SK-N-SH treated with all-trans-retinoic acid at 6 μM for 48 hours (cell line): ENCODE data around the gene ZSCAN30.

ENCODE experiments used
- CSDC2 ChIP-seq: fragments of 250-450 bp; sonication (Bioruptor Pico); IDR thresholded peaks from 2 replicates; pipeline ENCODE4 v1.5.0; 2020; ENCODE audit warnings: mild to moderate bottlenecking, moderate library complexity
- ESRRG ChIP-seq: fragments of 250-450 bp; sonication (Bioruptor Pico); IDR thresholded peaks from 2 replicates; pipeline ENCODE4 v1.6.1; 2021; ENCODE audit warnings: mild to moderate bottlenecking
- ISL1 ChIP-seq: fragments of 250-450 bp; sonication (Bioruptor Pico); IDR thresholded peaks from 2 replicates; pipeline ENCODE4 v2.1.2; 2022; ENCODE audit warnings: mild to moderate bottlenecking, moderate library complexity
- PPARA ChIP-seq: fragments of 250-450 bp; sonication (Bioruptor Pico); IDR thresholded peaks from 2 replicates; pipeline ENCODE4 v1.5.0; 2020; ENCODE audit warnings: mild to moderate bottlenecking, borderline replicate concordance
- RARB ChIP-seq: fragments of 250-450 bp; sonication (Bioruptor Pico); IDR thresholded peaks from 2 replicates; pipeline ENCODE4 v1.8.0; 2021; ENCODE audit warnings: mild to moderate bottlenecking, moderate library complexity
- SNAI2 ChIP-seq: fragments of 250-450 bp; sonication (Bioruptor Pico); IDR thresholded peaks from 2 replicates; pipeline ENCODE4 v1.5.0; 2020; ENCODE audit warnings: mild to moderate bottlenecking, moderate library complexity
- TOX ChIP-seq: fragments of 250-450 bp; sonication (Bioruptor Pico); IDR thresholded peaks from 2 replicates; pipeline ENCODE4 v1.8.0; 2021; ENCODE audit warnings: mild to moderate bottlenecking, moderate library complexity, borderline replicate concordance
- ZFP30 ChIP-seq: fragments of 450-650 bp; formaldehyde crosslinking; IDR thresholded peaks from 2 replicates; pipeline ENCODE4 v1.5.0; 2022; ENCODE audit warnings: mild to moderate bottlenecking, moderate library complexity
- ZNF70 ChIP-seq: fragments of 450-650 bp; formaldehyde crosslinking; IDR thresholded peaks from 2 replicates; pipeline ENCODE4 v1.5.0; 2020; ENCODE audit warnings: mild to moderate bottlenecking, moderate library complexity
- TF ChIP-seq, protein P1 (sequence below): fragments of 250-450 bp; sonication (Bioruptor Pico); IDR thresholded peaks from 2 replicates; pipeline ENCODE4 v1.5.0; 2020; ENCODE audit warnings: mild to moderate bottlenecking, moderate library complexity
- TF ChIP-seq, protein P2 (sequence below): fragments of 250-450 bp; sonication (Bioruptor Pico); IDR thresholded peaks from 2 replicates; pipeline ENCODE4 v1.8.0; 2020; ENCODE audit warnings: mild to moderate bottlenecking, moderate library complexity, borderline replicate concordance
- TF ChIP-seq, protein P3 (sequence below): fragments of 250-450 bp; sonication (Bioruptor Pico); IDR thresholded peaks from 2 replicates; pipeline ENCODE4 v1.8.0; 2021; ENCODE audit warnings: low read depth, mild to moderate bottlenecking, moderate library complexity, borderline replicate concordance
- TF ChIP-seq, protein P4 (sequence below): fragments of 250-450 bp; sonication (Bioruptor Pico); IDR thresholded peaks from 2 replicates; pipeline ENCODE4 v1.5.1; 2020; ENCODE audit warnings: low read depth, mild to moderate bottlenecking, moderate library complexity

DNA sequence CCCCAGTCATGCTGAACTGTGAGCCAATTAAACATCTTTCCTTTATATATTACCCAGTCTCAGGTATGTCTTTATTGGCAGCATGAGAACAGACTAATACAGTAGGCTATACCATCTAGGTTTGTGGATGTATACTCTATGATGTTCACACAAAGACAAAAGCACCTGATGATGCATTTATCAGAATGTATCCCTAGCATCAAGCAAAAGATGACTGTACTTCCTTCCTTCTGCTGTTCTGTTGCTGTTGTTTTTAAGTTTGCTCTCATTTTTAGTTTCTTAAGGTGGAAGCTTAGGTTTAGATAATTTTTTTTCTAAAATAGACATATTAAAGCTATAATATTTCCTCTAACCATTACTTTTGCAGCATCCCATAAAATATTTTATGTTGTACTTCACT, 12.4 kb downstream of the ZSCAN30 start:
- TF ChIP-seq RARB (CRISPR knock-in tag) = no peak
- TF ChIP-seq, protein P1, sequence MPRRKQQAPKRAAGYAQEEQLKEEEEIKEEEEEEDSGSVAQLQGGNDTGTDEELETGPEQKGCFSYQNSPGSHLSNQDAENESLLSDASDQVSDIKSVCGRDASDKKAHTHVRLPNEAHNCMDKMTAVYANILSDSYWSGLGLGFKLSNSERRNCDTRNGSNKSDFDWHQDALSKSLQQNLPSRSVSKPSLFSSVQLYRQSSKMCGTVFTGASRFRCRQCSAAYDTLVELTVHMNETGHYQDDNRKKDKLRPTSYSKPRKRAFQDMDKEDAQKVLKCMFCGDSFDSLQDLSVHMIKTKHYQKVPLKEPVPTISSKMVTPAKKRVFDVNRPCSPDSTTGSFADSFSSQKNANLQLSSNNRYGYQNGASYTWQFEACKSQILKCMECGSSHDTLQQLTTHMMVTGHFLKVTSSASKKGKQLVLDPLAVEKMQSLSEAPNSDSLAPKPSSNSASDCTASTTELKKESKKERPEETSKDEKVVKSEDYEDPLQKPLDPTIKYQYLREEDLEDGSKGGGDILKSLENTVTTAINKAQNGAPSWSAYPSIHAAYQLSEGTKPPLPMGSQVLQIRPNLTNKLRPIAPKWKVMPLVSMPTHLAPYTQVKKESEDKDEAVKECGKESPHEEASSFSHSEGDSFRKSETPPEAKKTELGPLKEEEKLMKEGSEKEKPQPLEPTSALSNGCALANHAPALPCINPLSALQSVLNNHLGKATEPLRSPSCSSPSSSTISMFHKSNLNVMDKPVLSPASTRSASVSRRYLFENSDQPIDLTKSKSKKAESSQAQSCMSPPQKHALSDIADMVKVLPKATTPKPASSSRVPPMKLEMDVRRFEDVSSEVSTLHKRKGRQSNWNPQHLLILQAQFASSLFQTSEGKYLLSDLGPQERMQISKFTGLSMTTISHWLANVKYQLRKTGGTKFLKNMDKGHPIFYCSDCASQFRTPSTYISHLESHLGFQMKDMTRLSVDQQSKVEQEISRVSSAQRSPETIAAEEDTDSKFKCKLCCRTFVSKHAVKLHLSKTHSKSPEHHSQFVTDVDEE = no peak
- no peak for TF ChIP-seq ZFP30 (CRISPR knock-in tag)
- TF ChIP-seq, protein P2, sequence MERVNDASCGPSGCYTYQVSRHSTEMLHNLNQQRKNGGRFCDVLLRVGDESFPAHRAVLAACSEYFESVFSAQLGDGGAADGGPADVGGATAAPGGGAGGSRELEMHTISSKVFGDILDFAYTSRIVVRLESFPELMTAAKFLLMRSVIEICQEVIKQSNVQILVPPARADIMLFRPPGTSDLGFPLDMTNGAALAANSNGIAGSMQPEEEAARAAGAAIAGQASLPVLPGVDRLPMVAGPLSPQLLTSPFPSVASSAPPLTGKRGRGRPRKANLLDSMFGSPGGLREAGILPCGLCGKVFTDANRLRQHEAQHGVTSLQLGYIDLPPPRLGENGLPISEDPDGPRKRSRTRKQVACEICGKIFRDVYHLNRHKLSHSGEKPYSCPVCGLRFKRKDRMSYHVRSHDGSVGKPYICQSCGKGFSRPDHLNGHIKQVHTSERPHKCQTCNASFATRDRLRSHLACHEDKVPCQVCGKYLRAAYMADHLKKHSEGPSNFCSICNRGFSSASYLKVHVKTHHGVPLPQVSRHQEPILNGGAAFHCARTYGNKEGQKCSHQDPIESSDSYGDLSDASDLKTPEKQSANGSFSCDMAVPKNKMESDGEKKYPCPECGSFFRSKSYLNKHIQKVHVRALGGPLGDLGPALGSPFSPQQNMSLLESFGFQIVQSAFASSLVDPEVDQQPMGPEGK (CRISPR knock-in tag) = no peak
- TF ChIP-seq ISL1 = no peak
- no peak for TF ChIP-seq SNAI2 (CRISPR knock-in tag)
- TF ChIP-seq PPARA (CRISPR knock-in tag) = no peak
- TF ChIP-seq, protein P3, sequence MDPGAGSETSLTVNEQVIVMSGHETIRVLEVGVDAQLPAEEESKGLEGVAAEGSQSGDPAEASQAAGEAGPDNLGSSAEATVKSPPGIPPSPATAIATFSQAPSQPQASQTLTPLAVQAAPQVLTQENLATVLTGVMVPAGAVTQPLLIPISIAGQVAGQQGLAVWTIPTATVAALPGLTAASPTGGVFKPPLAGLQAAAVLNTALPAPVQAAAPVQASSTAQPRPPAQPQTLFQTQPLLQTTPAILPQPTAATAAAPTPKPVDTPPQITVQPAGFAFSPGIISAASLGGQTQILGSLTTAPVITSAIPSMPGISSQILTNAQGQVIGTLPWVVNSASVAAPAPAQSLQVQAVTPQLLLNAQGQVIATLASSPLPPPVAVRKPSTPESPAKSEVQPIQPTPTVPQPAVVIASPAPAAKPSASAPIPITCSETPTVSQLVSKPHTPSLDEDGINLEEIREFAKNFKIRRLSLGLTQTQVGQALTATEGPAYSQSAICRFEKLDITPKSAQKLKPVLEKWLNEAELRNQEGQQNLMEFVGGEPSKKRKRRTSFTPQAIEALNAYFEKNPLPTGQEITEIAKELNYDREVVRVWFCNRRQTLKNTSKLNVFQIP (CRISPR knock-in tag) = no peak
- no peak for TF ChIP-seq TOX (CRISPR knock-in tag)
- TF ChIP-seq CSDC2 (CRISPR knock-in tag) = no peak
- TF ChIP-seq, protein P4, sequence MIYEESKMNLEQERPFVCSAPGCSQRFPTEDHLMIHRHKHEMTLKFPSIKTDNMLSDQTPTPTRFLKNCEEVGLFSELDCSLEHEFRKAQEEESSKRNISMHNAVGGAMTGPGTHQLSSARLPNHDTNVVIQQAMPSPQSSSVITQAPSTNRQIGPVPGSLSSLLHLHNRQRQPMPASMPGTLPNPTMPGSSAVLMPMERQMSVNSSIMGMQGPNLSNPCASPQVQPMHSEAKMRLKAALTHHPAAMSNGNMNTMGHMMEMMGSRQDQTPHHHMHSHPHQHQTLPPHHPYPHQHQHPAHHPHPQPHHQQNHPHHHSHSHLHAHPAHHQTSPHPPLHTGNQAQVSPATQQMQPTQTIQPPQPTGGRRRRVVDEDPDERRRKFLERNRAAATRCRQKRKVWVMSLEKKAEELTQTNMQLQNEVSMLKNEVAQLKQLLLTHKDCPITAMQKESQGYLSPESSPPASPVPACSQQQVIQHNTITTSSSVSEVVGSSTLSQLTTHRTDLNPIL = no peak
- no peak for TF ChIP-seq ESRRG
- TF ChIP-seq ZNF70 = no peak
